Esophagus muscularis mucosa (tissue), 4 donors: Measurements from ENCODE around the gene SUPT3H. TPM values are rescaled to one million over a fixed set of nuclear protein-coding genes. Genes with fewer than 3 reads are reported as not detected.

Experiments
- DNase-seq: peaks from one replicate; pipeline ENCODE4 v3.0.0-alpha.2; 2017; ENCODE audit errors: extremely low spot score
- H3K27ac ChIP-seq, 4 donors: fragments of 200-600 bp; sonication (generic); replicated peaks in 1 of 4; 1 replicate in 3 of 4; 2 replicates in 1 of 4; pipeline ENCODE4 v1.5.1; 2016 to 2019; ENCODE audit warnings: mild to moderate bottlenecking in 1 of 4
- H3K27me3 ChIP-seq, 4 donors: fragments of 200-600 bp; sonication (generic); one replicate each; pipeline versions ENCODE4 v1.5.1 to v1.6.0; 2016 to 2019
- H3K36me3 ChIP-seq, 4 donors: fragments of 200-600 bp; sonication (generic); one replicate each; pipeline ENCODE4 v1.5.1; 2016 to 2019
- H3K4me1 ChIP-seq, 4 donors: fragments of 200-600 bp; sonication (generic); one replicate each; pipeline ENCODE4 v1.5.1; 2016 to 2019
- H3K4me3 ChIP-seq, 4 donors: fragments of 200-600 bp; sonication (generic); 1 replicate in 2 of 4; 2 replicates in 2 of 4; pipeline ENCODE4 v1.5.1; 2016 to 2019; ENCODE audit warnings: mild to moderate bottlenecking in 4 of 4, moderate library complexity in 1 of 4
- H3K9me3 ChIP-seq, 4 donors: fragments of 200-600 bp; sonication (generic); 1 replicate in 3 of 4; 2 replicates in 1 of 4; pipeline ENCODE4 v1.5.1; 2016 to 2019
- CTCF ChIP-seq, 3 experiments: fragments of 200-600 bp in 2 of 3; fragments of 450-650 bp in 1 of 3; sonication (generic) in 2 of 3; IDR thresholded peaks; one replicate each; pipeline ENCODE4 v1.5.1; 2017 to 2019; ENCODE audit warnings: antibody characterized with exemption in 3 of 3, mild to moderate bottlenecking in 2 of 3, moderate library complexity in 1 of 3
- EP300 ChIP-seq: sonication (generic); formaldehyde crosslinking; IDR thresholded peaks from one replicate; pipeline ENCODE4 v1.6.1; 2017; ENCODE audit warnings: antibody characterized with exemption
- POLR2A ChIP-seq: fragments of 450-650 bp; IDR thresholded peaks from one replicate; pipeline ENCODE4 v1.6.1; 2017; ENCODE audit warnings: antibody characterized with exemption, moderate library complexity, mild to moderate bottlenecking, low read depth
- POLR2AphosphoS5 ChIP-seq, 2 donors: sonication (generic); formaldehyde crosslinking; IDR thresholded peaks; one replicate each; pipeline ENCODE4 v1.6.1; 2017; ENCODE audit warnings: antibody characterized with exemption in 2 of 2
- WGBS: methylation state at CpG from one replicate; pipeline ENCODE4 v1.1.5; 2018; 5-methylcytosine and 5-hydroxymethylcytosine counted together
- intact Hi-C: fragments of 100-400 bp; cut with DNase I; formaldehyde crosslinking; loops from one replicate; pipeline ENCODE4 v1.15.1; 2023
- total RNA-seq, 4 donors: library from RNA; depleted of rRNA; stranded (reverse); fragments of >200 nt; gene quantifications; one replicate each; pipeline versions ENCODE4 v1.1.0 to v1.2.1, GENCODE V29; 2016

The SUPT3H gene
- total RNA-seq, 4 donors from 2014 or later = 5.1 to 13.3 (median 9.9) TPM

DNA sequence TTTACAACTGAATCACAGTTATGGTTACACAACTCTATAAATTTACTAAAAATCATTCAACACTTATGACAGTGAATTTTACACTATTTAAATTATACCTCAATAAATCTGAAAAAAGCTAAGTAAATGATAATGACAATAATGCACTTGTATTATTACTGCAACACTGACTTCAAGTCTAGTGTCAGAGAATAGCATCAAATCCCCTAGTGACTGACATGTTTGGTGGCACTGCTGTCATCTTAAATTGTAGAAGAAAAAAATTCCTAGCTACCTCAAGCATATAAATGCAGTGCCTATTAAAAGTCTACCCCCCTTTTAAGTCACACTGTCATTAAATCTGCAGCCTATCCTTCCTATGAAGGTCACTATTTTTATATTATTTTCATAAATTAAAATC is 239.0 kb downstream of the SUPT3H start:
- no peaks in the 10 kb centered on the region for H3K36me3 ChIP-seq
- no peak overlapping the region for H3K4me3 ChIP-seq
- peaks cover 0 to 20% (median 14%) of the 10 kb centered on the region in 4 donors for H3K9me3 ChIP-seq
- no peak for TF ChIP-seq EP300
- TF ChIP-seq POLR2A = no peak
- TF ChIP-seq POLR2AphosphoS5 (IDR thresholded peaks at IDR 0.05) = no peak
- no peak for TF ChIP-seq CTCF (IDR thresholded peaks at IDR 0.05)
- H3K4me1 ChIP-seq = no peaks in the 10 kb centered on the region
- no peak overlapping the region for H3K27ac ChIP-seq
- no peaks in the 10 kb centered on the region for H3K27me3 ChIP-seq
- intact Hi-C loops = no loop called here
- no peak for DNase-seq

DNA sequence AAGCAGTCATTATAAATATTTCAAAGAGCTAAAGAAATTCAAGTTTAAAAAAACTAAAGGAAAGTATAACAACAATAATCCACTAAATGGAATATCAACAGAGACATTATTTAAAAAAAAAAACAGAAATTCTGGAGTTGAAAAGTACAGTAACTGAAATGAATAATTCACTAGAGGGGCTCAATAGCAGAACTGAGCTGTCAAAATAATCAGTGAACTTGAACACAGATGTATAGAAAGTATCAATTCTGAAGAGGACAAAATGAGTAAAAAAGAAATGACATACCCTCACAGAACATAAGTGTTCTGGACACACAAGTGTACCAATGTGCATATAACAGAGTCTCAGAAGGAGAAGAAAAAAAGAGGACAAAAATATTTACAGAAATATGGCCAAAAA is 241.2 kb downstream of the SUPT3H start:
- no peak overlapping the region for H3K4me3 ChIP-seq
- no peak for TF ChIP-seq CTCF (IDR thresholded peaks at IDR 0.05)
- no peak for TF ChIP-seq POLR2A
- TF ChIP-seq EP300 = no peak
- no peak for TF ChIP-seq POLR2AphosphoS5 (IDR thresholded peaks at IDR 0.05)
- no peak overlapping the region for H3K27ac ChIP-seq
- no peak for DNase-seq
- peaks cover 0 to 11% (median 10%) of the 10 kb centered on the region in 4 donors for H3K9me3 ChIP-seq
- intact Hi-C loops = no loop called here
- H3K27me3 ChIP-seq = no peaks in the 10 kb centered on the region
- H3K36me3 ChIP-seq = no peaks in the 10 kb centered on the region
- H3K4me1 ChIP-seq = peaks cover 0 to 5% (median 0%) of the 10 kb centered on the region in 4 donors

GRCh38 chr6:45132658-45133294 is 245.0 kb downstream of the SUPT3H start:
- intact Hi-C loops = no loop called here

DNA sequence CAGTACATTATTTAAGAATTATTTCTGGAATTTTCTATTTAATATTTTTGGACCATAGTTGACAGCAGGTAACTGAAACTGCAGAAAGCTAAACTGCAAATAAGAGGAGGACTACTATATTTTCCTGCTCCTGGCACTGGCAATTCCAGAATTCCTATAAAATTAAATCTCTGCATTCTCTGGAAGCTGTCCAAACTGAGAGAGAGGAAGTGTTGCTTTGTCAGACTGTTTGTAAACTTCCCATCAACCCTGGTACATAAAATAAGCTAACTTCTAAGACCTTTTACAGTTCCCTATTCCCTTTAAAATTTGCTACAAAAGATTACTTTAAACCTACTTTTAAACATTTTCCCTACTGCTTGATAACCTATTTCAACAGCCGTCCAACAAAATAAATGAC is 245.7 kb downstream of the SUPT3H start:
- Histone ChIP-seq H3K27me3 (no peaks in the 10 kb centered on the region), H3K27ac (no peak overlapping the region), H3K4me3 (no peak overlapping the region), H3K36me3 (no peaks in the 10 kb centered on the region), H3K9me3 (peaks cover 0 to 9% (median 8%) of the 10 kb centered on the region in 4 donors), H3K4me1 (peaks cover 0 to 5% (median 0%) of the 10 kb centered on the region in 4 donors)
- intact Hi-C loops = no loop called here
- no peak for DNase-seq
- TF ChIP-seq EP300 = no peak
- TF ChIP-seq CTCF (IDR thresholded peaks at IDR 0.05) = no peak
- TF ChIP-seq POLR2A = no peak
- no peak for TF ChIP-seq POLR2AphosphoS5 (IDR thresholded peaks at IDR 0.05)
- 76% methylated on average over 1 of the region's 1 CpG for WGBS

More at GRCh38 chr6:45132658-45133294, 245.0 kb downstream of the SUPT3H start:
- TF ChIP-seq POLR2AphosphoS5 (IDR thresholded peaks at IDR 0.05) (no peak), POLR2A (no peak), EP300 (no peak), CTCF (IDR thresholded peaks at IDR 0.05) (no peak)
- Histone ChIP-seq H3K4me1 (peaks cover 0 to 5% (median 0%) of the 10 kb centered on the region in 4 donors), H3K36me3 (no peaks in the 10 kb centered on the region), H3K4me3 (no peak overlapping the region), H3K9me3 (peaks cover 0 to 11% (median 9%) of the 10 kb centered on the region in 4 donors), H3K27ac (no peak overlapping the region), H3K27me3 (no peaks in the 10 kb centered on the region)
- 74% methylated on average over 1 of the region's 1 CpG for WGBS
- DNase-seq = no peak

DNA sequence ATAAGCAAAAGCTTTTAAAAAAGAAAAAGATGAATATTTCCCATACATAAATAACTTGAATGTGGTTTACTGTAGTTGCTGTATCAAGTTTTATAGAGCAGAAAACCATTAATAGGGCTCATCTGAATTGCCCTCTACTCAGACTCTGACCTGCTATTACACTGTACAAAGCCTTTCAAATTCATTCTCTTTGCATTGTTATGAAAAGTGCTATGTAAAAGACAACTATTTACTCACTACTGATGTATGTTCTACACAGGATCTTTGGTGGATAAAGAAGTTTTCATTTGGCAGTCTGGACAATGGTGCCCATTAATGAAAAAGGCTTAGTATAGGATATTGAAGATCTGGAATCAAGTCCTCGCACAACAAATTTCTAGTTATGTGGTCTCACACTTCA is 248.7 kb downstream of the SUPT3H start:
- Histone ChIP-seq H3K27ac (no peak overlapping the region), H3K4me1 (peaks cover 0 to 5% (median 0%) of the 10 kb centered on the region in 4 donors), H3K4me3 (no peak overlapping the region), H3K9me3 (no peaks in the 10 kb centered on the region), H3K36me3 (no peaks in the 10 kb centered on the region), H3K27me3 (no peaks in the 10 kb centered on the region)
- 97% methylated on average over 1 of the region's 1 CpG for WGBS
- intact Hi-C loops = no loop called here
- TF ChIP-seq POLR2AphosphoS5 (IDR thresholded peaks at IDR 0.05) (no peak), POLR2A (no peak), CTCF (IDR thresholded peaks at IDR 0.05) (no peak), EP300 (no peak)
- no peak for DNase-seq
